CD4-positive, alpha-beta T cell (primary cell): ENCODE measurements around the gene BLNK. TPM values are rescaled to one million over a fixed set of nuclear protein-coding genes. Genes with fewer than 3 reads are reported as not detected.
"Not testable (repeated sequence)": the region's sequence is repeated elsewhere in the genome, so short reads cannot be mapped to it uniquely, and the experiment has no call there.

Experiments used
- ATAC-seq: fragments of 200-7000 bp; cut with Tn5 transposase; one replicate; pipeline ENCODE4 v1.10.0; 2022; ENCODE audit warnings: mild to moderate bottlenecking; ENCODE audit not compliant: poor library complexity
- CTCF ChIA-PET: fragments of 350-600 bp; sonication (Branson Sonifier 250); formaldehyde crosslinking; loops from one replicate; lab custom pipeline; 2021; ENCODE audit warnings: antibody characterized with exemption, inconsistent platforms; lab: Charles Lee
- POLR2A ChIA-PET: fragments of 350-600 bp; sonication (Branson Sonifier 250); formaldehyde crosslinking; loops from one replicate; lab custom pipeline; 2021; ENCODE audit warnings: antibody characterized with exemption, inconsistent platforms; lab: Charles Lee
- DNase-seq, 14 experiments: peaks; one replicate each; pipeline ENCODE4 v3.0.0-alpha.2; 2013 to 2020; ENCODE audit warnings: mixed read lengths in 2 of 14
- H3K27ac ChIP-seq, 2 donors: one replicate each; pipeline versions ENCODE4 v1.5.1 to v1.7.0; 2013; ENCODE audit warnings: low read length in 2 of 2, low read depth in 1 of 2, mild to moderate bottlenecking in 1 of 2
- H3K27me3 ChIP-seq, 2 experiments: 1 replicate in 1 of 2; 2 replicates in 1 of 2; pipeline versions ENCODE4 v1.6.1 to v1.7.0; 2013; ENCODE audit warnings: low read length in 2 of 2, control low read depth in 1 of 2, mild to moderate bottlenecking in 1 of 2, moderate library complexity in 1 of 2; ENCODE audit not compliant: insufficient read depth in 2 of 2, control insufficient read depth in 1 of 2
- H3K36me3 ChIP-seq: one replicate; pipeline ENCODE4 v1.6.1; 2013; ENCODE audit warnings: low read length, control low read depth; ENCODE audit not compliant: insufficient read depth
- H3K4me1 ChIP-seq: one replicate; pipeline ENCODE4 v1.6.1; 2013; ENCODE audit warnings: low read length, control low read depth; ENCODE audit not compliant: insufficient read depth
- H3K4me3 ChIP-seq: one replicate; pipeline ENCODE4 v1.5.1; 2013; ENCODE audit warnings: mild to moderate bottlenecking, low read length, moderate library complexity
- H3K9me3 ChIP-seq, 2 experiments: 1 replicate in 1 of 2; 2 replicates in 1 of 2; pipeline versions ENCODE4 v1.6.1 to v1.7.0; 2013; ENCODE audit warnings: low read length in 2 of 2, mild to moderate bottlenecking in 2 of 2, control low read depth in 1 of 2, moderate library complexity in 1 of 2; ENCODE audit not compliant: control insufficient read depth in 1 of 2, insufficient read depth in 1 of 2
- H3K27ac Mint-ChIP-seq: one replicate; pipeline ENCODE4 v1.8.0; 2020; ENCODE audit warnings: mixed read lengths
- H3K27me3 Mint-ChIP-seq: one replicate; pipeline ENCODE4 v1.8.0; 2021; ENCODE audit warnings: mixed read lengths
- H3K36me3 Mint-ChIP-seq: one replicate; pipeline ENCODE4 v1.8.0; 2021; ENCODE audit warnings: low read depth, mixed read lengths
- H3K4me1 Mint-ChIP-seq: one replicate; pipeline ENCODE4 v1.8.0; 2021; ENCODE audit warnings: low read depth, mixed read lengths
- H3K4me3 Mint-ChIP-seq: one replicate; pipeline ENCODE4 v1.8.0; 2020; ENCODE audit warnings: mild to moderate bottlenecking, mixed read lengths
- H3K9me3 Mint-ChIP-seq: one replicate; pipeline ENCODE4 v1.8.0; 2020; ENCODE audit warnings: mixed read lengths
- intact Hi-C, 2 experiments: fragments of 100-400 bp; cut with DNase I in 1 of 2; cut with micrococcal nuclease in 1 of 2; formaldehyde crosslinking; loops; one replicate each; pipeline versions ENCODE4 v1.15.1 to v1.9.0; 2023 to 2025; cut with DNase I, micrococcal nuclease
- total RNA-seq, 174 experiments: library from RNA in 2 of 174; stranded (reverse) in 2 of 174; gene quantifications; one replicate each; pipeline ENCODE4 v1.2.3 and lab custom pipeline; 2021 to 2026
- TF ChIP-seq, protein P1 (sequence below): fragments of 200-600 bp; IDR thresholded peaks from one replicate; pipeline ENCODE4 v1.8.0; 2022; ENCODE audit warnings: antibody characterized with exemption, mild to moderate bottlenecking

BLNK gene
- total RNA-seq, 2 experiments from 2014 or later, result not detected

DNA sequence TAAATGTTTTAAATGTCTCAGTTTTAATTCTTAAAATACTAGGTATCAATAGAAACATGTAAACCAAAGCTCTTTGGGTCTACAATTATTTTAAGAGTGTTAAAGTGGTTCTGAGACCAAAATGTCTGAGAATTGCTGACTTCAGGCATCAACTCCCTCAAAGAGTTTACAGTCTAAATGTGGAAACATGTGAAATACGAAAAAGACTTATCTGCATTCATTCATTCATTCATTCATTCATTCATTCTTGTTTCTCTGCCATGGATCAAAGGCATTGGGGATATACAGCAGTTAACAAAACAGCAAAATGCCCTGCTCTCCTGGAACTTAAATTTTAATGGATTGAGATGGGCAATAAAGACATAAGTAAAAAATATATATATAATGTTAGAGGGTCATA, 69.8 kb downstream of the BLNK start:
- POLR2A ChIA-PET, result no interaction called here
- ATAC-seq, result no peak

DNA sequence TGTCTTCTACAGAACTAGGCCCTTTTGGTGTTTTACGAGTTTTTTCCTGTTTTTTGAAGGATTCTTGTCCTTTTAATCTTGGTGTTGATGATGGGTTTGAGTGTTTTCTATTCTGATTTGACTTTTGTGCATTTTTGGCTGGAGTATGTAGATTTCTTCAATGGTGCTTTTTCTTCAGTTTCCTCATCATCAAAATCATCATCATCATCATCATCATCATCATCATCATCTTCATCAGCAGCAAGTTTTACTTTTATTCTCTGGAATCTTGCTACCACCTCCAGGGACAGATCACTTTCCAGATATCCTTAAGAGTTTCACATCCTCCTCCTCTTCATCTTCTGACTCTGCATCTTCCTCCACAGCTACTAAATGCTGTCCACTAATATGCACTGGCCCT, 81.9 kb downstream of the BLNK start:
- H3K9me3 Mint-ChIP-seq, H3K27me3 ChIP-seq, H3K4me3 Mint-ChIP-seq, intact Hi-C loops, CTCF ChIA-PET, H3K27ac ChIP-seq, ATAC-seq, H3K36me3 ChIP-seq, H3K4me3 ChIP-seq, H3K4me1 Mint-ChIP-seq, H3K36me3 Mint-ChIP-seq, H3K9me3 ChIP-seq, H3K27ac Mint-ChIP-seq, POLR2A ChIA-PET, H3K4me1 ChIP-seq, DNase-seq: not testable (repeated sequence)
- peaks cover 26% of the 10 kb centered on the region for H3K27me3 Mint-ChIP-seq

More for the DNA sequence above, 69.8 kb downstream of the BLNK start:
- no peak for DNase-seq
- H3K27ac Mint-ChIP-seq, result no peak overlapping the region
- H3K36me3 Mint-ChIP-seq, result no peaks in the 10 kb centered on the region
- CTCF ChIA-PET, result no interaction called here
- no peaks in the 10 kb centered on the region for H3K9me3 Mint-ChIP-seq
- peaks cover 18% of the 10 kb centered on the region for H3K27me3 Mint-ChIP-seq
- no peaks in the 10 kb centered on the region for H3K36me3 ChIP-seq
- no peak overlapping the region for H3K27ac ChIP-seq
- no peaks in the 10 kb centered on the region for H3K4me1 Mint-ChIP-seq
- H3K4me1 ChIP-seq, result no peaks in the 10 kb centered on the region
- TF ChIP-seq, protein P1, sequence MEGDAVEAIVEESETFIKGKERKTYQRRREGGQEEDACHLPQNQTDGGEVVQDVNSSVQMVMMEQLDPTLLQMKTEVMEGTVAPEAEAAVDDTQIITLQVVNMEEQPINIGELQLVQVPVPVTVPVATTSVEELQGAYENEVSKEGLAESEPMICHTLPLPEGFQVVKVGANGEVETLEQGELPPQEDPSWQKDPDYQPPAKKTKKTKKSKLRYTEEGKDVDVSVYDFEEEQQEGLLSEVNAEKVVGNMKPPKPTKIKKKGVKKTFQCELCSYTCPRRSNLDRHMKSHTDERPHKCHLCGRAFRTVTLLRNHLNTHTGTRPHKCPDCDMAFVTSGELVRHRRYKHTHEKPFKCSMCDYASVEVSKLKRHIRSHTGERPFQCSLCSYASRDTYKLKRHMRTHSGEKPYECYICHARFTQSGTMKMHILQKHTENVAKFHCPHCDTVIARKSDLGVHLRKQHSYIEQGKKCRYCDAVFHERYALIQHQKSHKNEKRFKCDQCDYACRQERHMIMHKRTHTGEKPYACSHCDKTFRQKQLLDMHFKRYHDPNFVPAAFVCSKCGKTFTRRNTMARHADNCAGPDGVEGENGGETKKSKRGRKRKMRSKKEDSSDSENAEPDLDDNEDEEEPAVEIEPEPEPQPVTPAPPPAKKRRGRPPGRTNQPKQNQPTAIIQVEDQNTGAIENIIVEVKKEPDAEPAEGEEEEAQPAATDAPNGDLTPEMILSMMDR, result no peak
- no peaks in the 10 kb centered on the region for H3K27me3 ChIP-seq
- intact Hi-C loops, result no loop called here
- H3K9me3 ChIP-seq, result no peaks in the 10 kb centered on the region
- no peak overlapping the region for H3K4me3 ChIP-seq
- no peak overlapping the region for H3K4me3 Mint-ChIP-seq

DNA sequence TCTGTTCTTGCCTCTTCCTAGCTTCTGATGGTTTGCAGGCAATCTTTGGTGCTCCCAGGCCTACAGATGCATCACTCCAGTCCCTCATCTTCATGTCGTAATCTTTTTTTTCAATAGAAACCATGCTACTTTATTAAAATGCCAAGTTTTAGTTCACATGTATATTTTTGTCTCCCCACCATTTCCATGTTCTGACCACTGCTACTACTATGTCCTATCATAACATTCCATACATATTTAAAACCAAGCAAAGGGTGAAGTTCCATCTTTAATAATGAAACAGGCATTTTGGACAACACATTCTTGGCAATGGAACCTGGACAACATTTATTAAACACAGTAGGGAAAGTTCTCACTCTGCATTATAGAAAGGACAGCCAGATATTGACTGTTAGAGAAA, 82.5 kb downstream of the BLNK start:
- Mint-ChIP-seq H3K9me3 (no peaks in the 10 kb centered on the region), H3K36me3 (no peaks in the 10 kb centered on the region), H3K27ac (no peak overlapping the region), H3K4me1 (no peaks in the 10 kb centered on the region), H3K4me3 (no peak overlapping the region), H3K27me3 (peaks cover 26% of the 10 kb centered on the region)
- TF ChIP-seq, protein P1, result no peak
- ATAC-seq (no peak), DNase-seq (no peak)
- Histone ChIP-seq H3K4me1 (no peaks in the 10 kb centered on the region), H3K27ac (no peak overlapping the region), H3K9me3 (peaks cover 0 to 5% of the 10 kb centered on the region in 2 experiments), H3K4me3 (no peak overlapping the region), H3K36me3 (no peaks in the 10 kb centered on the region), H3K27me3 (no peaks in the 10 kb centered on the region)
- ChIA-PET CTCF (no interaction called here), POLR2A (no interaction called here)
- intact Hi-C loops, result no loop called here

DNA sequence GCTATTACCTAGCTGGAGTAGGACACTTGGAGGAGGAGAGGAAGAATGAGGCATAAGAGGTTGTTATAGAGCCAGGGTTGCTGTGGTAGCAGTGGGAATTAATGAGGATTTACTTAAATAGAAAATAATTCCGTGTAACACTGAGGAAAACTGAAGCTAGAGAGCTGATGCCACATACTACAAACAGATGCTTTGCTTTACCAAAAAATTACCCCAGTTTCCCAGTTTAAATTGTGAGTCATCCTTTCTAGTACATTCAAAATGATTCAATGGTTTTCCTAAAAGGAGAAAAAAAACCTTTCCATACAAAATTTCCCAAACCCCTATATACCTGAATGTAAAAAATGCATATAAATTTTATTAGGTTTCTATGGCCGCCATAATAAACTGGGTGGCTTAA, 82.9 kb downstream of the BLNK start:
- H3K9me3 Mint-ChIP-seq, result no peaks in the 10 kb centered on the region
- ATAC-seq, result no peak
- no peak overlapping the region for H3K27ac ChIP-seq
- no peaks in the 10 kb centered on the region for H3K36me3 Mint-ChIP-seq
- POLR2A ChIA-PET, result no interaction called here
- H3K9me3 ChIP-seq, result peaks cover 0 to 5% of the 10 kb centered on the region in 2 experiments
- intact Hi-C loops, result no loop called here
- no peaks in the 10 kb centered on the region for H3K4me1 ChIP-seq
- no peak overlapping the region for H3K4me3 Mint-ChIP-seq
- no peaks in the 10 kb centered on the region for H3K4me1 Mint-ChIP-seq
- CTCF ChIA-PET, result no interaction called here
- H3K36me3 ChIP-seq, result no peaks in the 10 kb centered on the region
- no peak overlapping the region for H3K4me3 ChIP-seq
- no peak overlapping the region for H3K27ac Mint-ChIP-seq
- H3K27me3 Mint-ChIP-seq, result peaks cover 28% of the 10 kb centered on the region
- H3K27me3 ChIP-seq, result no peaks in the 10 kb centered on the region
- TF ChIP-seq, protein P1, result no peak
- DNase-seq, result no peak
